ENCODE measurements around the gene DNAH8. TPM values are rescaled to one million over a fixed set of nuclear protein-coding genes. Genes with fewer than 3 reads are reported as not detected.

The DNAH8 gene
- total RNA-seq, 1 experiment from 2014 or later: not detected

- Histone ChIP-seq H3F3A (ENCODE audit: insufficient read depth, low read depth) (no peaks in the 10 kb centered on the region), H4K20me1 (ENCODE audit: insufficient read depth) (no peaks in the 10 kb centered on the region), H3K27me3 (ENCODE audit: insufficient read depth, low read depth) (no peaks in the 10 kb centered on the region), H3K4me1 (replicated peaks; ENCODE audit: insufficient read depth) (no peaks in the 10 kb centered on the region), H3K9me2 (ENCODE audit: insufficient read depth) (no peaks in the 10 kb centered on the region), H3K4me2 (no peak overlapping the region), H3K9me3 (ENCODE audit: insufficient read depth, low read depth) (no peaks in the 10 kb centered on the region), H3K4me3 (no peak overlapping the region), H3K27ac (no peak overlapping the region), H3K79me2 (ENCODE audit: low read depth) (no peaks in the 10 kb centered on the region), H3K36me3 (ENCODE audit: low read depth) (no peaks in the 10 kb centered on the region), H2AFZ (no peak overlapping the region)
- no TSS peak for BruUV-seq (replicated peaks)
- TF ChIP-seq EZH2 (IDR thresholded peaks at IDR 0.05; ENCODE audit: low read depth) (no peak), CTCF (conservative IDR thresholded peaks at IDR 0.05) (no peak)
- intact Hi-C loops (cut with micrococcal nuclease; ENCODE audit: unreplicated experiment): no loop called here
- POLR2A ChIA-PET (ENCODE audit: unreplicated experiment): no interaction called here
- CTCF ChIA-PET: no interaction called here
- no peak for DNase-seq
These were observed 67.5 kb downstream of the DNAH8 start for GRCh38 chr6:38782616-38783015.

- intact Hi-C loops (cut with micrococcal nuclease; ENCODE audit: unreplicated experiment): no loop called here
- no peaks in the 10 kb centered on the region for H3F3A ChIP-seq (ENCODE audit: insufficient read depth, low read depth)
- TF ChIP-seq EZH2 (IDR thresholded peaks at IDR 0.05; ENCODE audit: low read depth) (no peak), CTCF (conservative IDR thresholded peaks at IDR 0.05) (no peak)
- no peaks in the 10 kb centered on the region for H3K9me3 ChIP-seq (ENCODE audit: insufficient read depth, low read depth)
- H4K20me1 ChIP-seq (ENCODE audit: insufficient read depth): no peaks in the 10 kb centered on the region
- no peak for DNase-seq
- no peaks in the 10 kb centered on the region for H3K79me2 ChIP-seq (ENCODE audit: low read depth)
- H3K27ac ChIP-seq: no peak overlapping the region
- H3K27me3 ChIP-seq (ENCODE audit: insufficient read depth, low read depth): no peaks in the 10 kb centered on the region
- H2AFZ ChIP-seq: no peak overlapping the region
- ChIA-PET CTCF (no interaction called here), POLR2A (ENCODE audit: unreplicated experiment) (no interaction called here)
- H3K4me2 ChIP-seq: no peak overlapping the region
- no peak overlapping the region for H3K4me3 ChIP-seq
- no TSS peak for BruUV-seq (replicated peaks)
- H3K36me3 ChIP-seq (ENCODE audit: low read depth): no peaks in the 10 kb centered on the region
- no peaks in the 10 kb centered on the region for H3K9me2 ChIP-seq (ENCODE audit: insufficient read depth)
- no peaks in the 10 kb centered on the region for H3K4me1 ChIP-seq (replicated peaks; ENCODE audit: insufficient read depth)
These were observed 68.5 kb downstream of the DNAH8 start for GRCh38 chr6:38783443-38784228.

DNA sequence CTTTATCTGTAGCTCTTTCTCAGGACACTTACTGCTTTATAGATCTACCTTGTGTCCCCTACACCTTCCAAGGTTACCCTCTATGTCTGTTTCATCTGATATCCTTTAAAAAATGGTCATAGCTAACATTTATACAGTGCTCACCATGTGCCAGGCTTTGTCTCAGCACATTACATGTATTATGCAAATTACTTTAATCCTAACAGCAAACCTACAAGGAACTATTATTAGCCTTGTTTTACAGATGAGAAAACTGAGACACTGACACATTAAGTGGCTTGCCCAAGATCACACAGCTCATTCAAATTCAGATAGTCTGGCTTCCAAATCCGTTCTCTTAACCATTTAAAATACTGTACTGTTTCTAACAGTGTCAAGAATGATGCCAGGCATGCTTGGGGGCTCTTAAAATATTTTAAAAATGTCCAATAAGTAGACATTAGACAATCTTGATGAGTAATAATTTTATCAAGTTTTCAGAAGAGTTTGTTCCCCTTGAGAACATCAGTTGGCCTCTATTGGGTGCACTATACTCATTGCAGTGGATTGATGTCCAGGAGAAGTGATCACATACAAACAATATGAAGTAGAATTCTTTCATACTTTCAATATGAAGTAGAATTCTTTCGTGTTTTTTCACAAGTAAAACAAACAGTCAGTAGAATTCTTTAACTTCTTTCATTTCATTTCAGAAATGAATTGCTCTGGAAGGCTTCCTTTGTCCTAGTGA lies 69.6 kb downstream of the DNAH8 start:
- no peak overlapping the region for H3K4me2 ChIP-seq
- CTCF ChIA-PET: no interaction called here
- no peak for DNase-seq
- no peak overlapping the region for H3K4me3 ChIP-seq
- no peaks in the 10 kb centered on the region for H4K20me1 ChIP-seq (ENCODE audit: insufficient read depth)
- no peaks in the 10 kb centered on the region for H3K9me3 ChIP-seq (ENCODE audit: insufficient read depth, low read depth)
- POLR2A ChIA-PET (ENCODE audit: unreplicated experiment): no interaction called here
- H3K4me1 ChIP-seq (replicated peaks; ENCODE audit: insufficient read depth): no peaks in the 10 kb centered on the region
- H3K36me3 ChIP-seq (ENCODE audit: low read depth): no peaks in the 10 kb centered on the region
- H2AFZ ChIP-seq: no peak overlapping the region; the same call in 1 of the 2 replicates
- no peaks in the 10 kb centered on the region for H3F3A ChIP-seq (ENCODE audit: insufficient read depth, low read depth)
- H3K9me2 ChIP-seq (ENCODE audit: insufficient read depth): no peaks in the 10 kb centered on the region
- BruUV-seq (replicated peaks): no TSS peak
- no peak for TF ChIP-seq EZH2 (IDR thresholded peaks at IDR 0.05; ENCODE audit: low read depth)
- no peak for TF ChIP-seq CTCF (conservative IDR thresholded peaks at IDR 0.05)
- no peaks in the 10 kb centered on the region for H3K27me3 ChIP-seq (ENCODE audit: insufficient read depth, low read depth)
- no peak overlapping the region for H3K27ac ChIP-seq
- intact Hi-C loops (cut with micrococcal nuclease; ENCODE audit: unreplicated experiment): no loop called here
- no peaks in the 10 kb centered on the region for H3K79me2 ChIP-seq (ENCODE audit: low read depth)

Measured in PC-9 (cell line).